HFF-Myc (cell line): Measurements from ENCODE around the gene TLR8.

Source experiments
- DNase-seq: peaks from one replicate; pipeline ENCODE4 v3.0.0-alpha.2; 2011; ENCODE audit warnings: low read depth; ENCODE audit errors: extremely low read depth
- H3K4me3 ChIP-seq: replicated peaks from 2 replicates; pipeline ENCODE4 v1.5.1; 2011; ENCODE audit warnings: low read depth, mild to moderate bottlenecking, control low read depth, low read length
- TF ChIP-seq, protein P1 (sequence below): IDR thresholded peaks from 2 replicates; pipeline ENCODE4 v1.5.1; 2012; ENCODE audit warnings: mild to moderate bottlenecking, low read depth, low read length, control low read depth; ENCODE audit errors: missing control alignments

Gene TLR8

DNA sequence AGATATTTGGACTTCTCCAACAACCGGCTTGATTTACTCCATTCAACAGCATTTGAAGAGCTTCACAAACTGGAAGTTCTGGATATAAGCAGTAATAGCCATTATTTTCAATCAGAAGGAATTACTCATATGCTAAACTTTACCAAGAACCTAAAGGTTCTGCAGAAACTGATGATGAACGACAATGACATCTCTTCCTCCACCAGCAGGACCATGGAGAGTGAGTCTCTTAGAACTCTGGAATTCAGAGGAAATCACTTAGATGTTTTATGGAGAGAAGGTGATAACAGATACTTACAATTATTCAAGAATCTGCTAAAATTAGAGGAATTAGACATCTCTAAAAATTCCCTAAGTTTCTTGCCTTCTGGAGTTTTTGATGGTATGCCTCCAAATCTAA lies 19.3 kb upstream of the TLR8 start:
- H3K4me3 ChIP-seq = no peak overlapping the region
- TF ChIP-seq, protein P1, sequence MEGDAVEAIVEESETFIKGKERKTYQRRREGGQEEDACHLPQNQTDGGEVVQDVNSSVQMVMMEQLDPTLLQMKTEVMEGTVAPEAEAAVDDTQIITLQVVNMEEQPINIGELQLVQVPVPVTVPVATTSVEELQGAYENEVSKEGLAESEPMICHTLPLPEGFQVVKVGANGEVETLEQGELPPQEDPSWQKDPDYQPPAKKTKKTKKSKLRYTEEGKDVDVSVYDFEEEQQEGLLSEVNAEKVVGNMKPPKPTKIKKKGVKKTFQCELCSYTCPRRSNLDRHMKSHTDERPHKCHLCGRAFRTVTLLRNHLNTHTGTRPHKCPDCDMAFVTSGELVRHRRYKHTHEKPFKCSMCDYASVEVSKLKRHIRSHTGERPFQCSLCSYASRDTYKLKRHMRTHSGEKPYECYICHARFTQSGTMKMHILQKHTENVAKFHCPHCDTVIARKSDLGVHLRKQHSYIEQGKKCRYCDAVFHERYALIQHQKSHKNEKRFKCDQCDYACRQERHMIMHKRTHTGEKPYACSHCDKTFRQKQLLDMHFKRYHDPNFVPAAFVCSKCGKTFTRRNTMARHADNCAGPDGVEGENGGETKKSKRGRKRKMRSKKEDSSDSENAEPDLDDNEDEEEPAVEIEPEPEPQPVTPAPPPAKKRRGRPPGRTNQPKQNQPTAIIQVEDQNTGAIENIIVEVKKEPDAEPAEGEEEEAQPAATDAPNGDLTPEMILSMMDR = no peak
- DNase-seq = no peak

- DNase-seq = no peak
- H3K4me3 ChIP-seq = no peak overlapping the region
- TF ChIP-seq, protein P1 = no peak
Measured at GRCh38 chrX:12887767-12888166, 18.7 kb upstream of the TLR8 start.

- DNase-seq = no peak
- H3K4me3 ChIP-seq = no peak overlapping the region
- TF ChIP-seq, protein P1 = no peak
Measured at GRCh38 chrX:12890467-12890866, 16.0 kb upstream of the TLR8 start.

DNA sequence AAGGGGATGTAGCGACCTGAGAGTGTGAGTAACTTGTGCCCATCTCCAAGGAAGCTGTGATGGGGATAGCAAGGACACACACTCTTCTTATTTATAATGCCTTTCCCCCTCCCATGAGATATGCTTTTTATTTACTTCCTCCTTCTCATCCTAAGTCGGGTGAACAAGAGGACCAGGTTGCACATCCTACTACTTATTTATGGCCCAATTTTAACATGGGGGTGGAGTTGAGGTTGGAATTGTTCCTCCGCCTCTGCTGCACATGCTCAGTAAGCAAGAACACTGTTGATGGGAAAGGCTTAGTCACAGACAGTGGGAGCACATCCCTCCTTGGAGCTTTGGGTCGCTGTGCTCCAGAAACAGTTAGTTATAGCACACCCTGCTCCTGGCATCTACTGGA lies 15.2 kb upstream of the TLR8 start:
- no peak for DNase-seq
- TF ChIP-seq, protein P1 = no peak
- no peak overlapping the region for H3K4me3 ChIP-seq

GRCh38 chrX:12891915-12892506 lies 14.4 kb upstream of the TLR8 start:
- DNase-seq = no peak
- no peak overlapping the region for H3K4me3 ChIP-seq
- TF ChIP-seq, protein P1 = no peak

- no peak for DNase-seq
- no peak overlapping the region for H3K4me3 ChIP-seq
- TF ChIP-seq, protein P1 = no peak
Measured at GRCh38 chrX:12892716-12893115, 13.7 kb upstream of the TLR8 start.
